Keratinocyte (primary cell): ENCODE measurements around the gene IL4R. TPM values are rescaled to one million over a fixed set of nuclear protein-coding genes. Genes with fewer than 3 reads are reported as not detected.

ENCODE experiments used
- DNase-seq: peaks from one replicate; pipeline ENCODE4 v3.0.0-alpha.2; 2011; ENCODE audit warnings: low read depth, missing footprints, low spot score
- FAIRE-seq: peaks from 2 replicates; lab custom pipeline; 2011; peaks lifted over from hg19 to GRCh38; lab: Jason Lieb, UNC
- H2AFZ ChIP-seq: 2 replicates; pipeline ENCODE4 v1.6.0; 2012; ENCODE audit warnings: low read length, control low read depth, inconsistent platforms; ENCODE audit not compliant: control insufficient read depth
- H3K27ac ChIP-seq: 2 replicates; pipeline ENCODE4 v1.5.1; 2011; ENCODE audit warnings: low read length; ENCODE audit not compliant: control insufficient read depth, insufficient read depth
- H3K27me3 ChIP-seq: 3 replicates; pipeline ENCODE4 v1.6.0; 2011; ENCODE audit warnings: low read length; ENCODE audit not compliant: control insufficient read depth, insufficient read depth; ENCODE audit errors: extremely low read depth
- H3K36me3 ChIP-seq, 2 experiments: 2 replicates in 1 of 2; 3 replicates in 1 of 2; pipeline ENCODE4 v1.5.1; 2011; ENCODE audit warnings: low read length in 2 of 2, mild to moderate bottlenecking in 1 of 2; ENCODE audit not compliant: control insufficient read depth in 2 of 2, insufficient read depth in 2 of 2; ENCODE audit errors: extremely low read depth in 1 of 2
- H3K4me1 ChIP-seq: 3 replicates; pipeline ENCODE4 v1.5.1; 2011; ENCODE audit warnings: low read length; ENCODE audit not compliant: control insufficient read depth, insufficient read depth; ENCODE audit errors: extremely low read depth
- H3K4me2 ChIP-seq: 3 replicates; pipeline ENCODE4 v1.6.0; 2011; ENCODE audit warnings: low read depth, low read length; ENCODE audit not compliant: control insufficient read depth, insufficient read depth; ENCODE audit errors: extremely low read depth
- H3K4me3 ChIP-seq, 3 experiments: fragments of 200-600 bp in 1 of 3; sonication (generic) in 1 of 3; 2 replicates in 2 of 3; 3 replicates in 1 of 3; pipeline ENCODE4 v1.5.1; 2011 to 2016; ENCODE audit warnings: low read length in 3 of 3, mild to moderate bottlenecking in 3 of 3, control low read depth in 2 of 3, inconsistent platforms in 1 of 3, low read depth in 1 of 3, mixed read lengths in 1 of 3, mixed run types in 1 of 3, moderate library complexity in 1 of 3; ENCODE audit not compliant: control insufficient read depth in 2 of 3, insufficient read depth in 2 of 3; ENCODE audit errors: extremely low read depth in 1 of 3
- H3K79me2 ChIP-seq: 2 replicates; pipeline ENCODE4 v1.6.0; 2012; ENCODE audit warnings: low read length; ENCODE audit not compliant: control insufficient read depth, insufficient read depth
- H3K9ac ChIP-seq: 3 replicates; pipeline ENCODE4 v1.6.0; 2011; ENCODE audit warnings: low read length; ENCODE audit not compliant: control insufficient read depth, insufficient read depth; ENCODE audit errors: extremely low read depth
- H3K9me1 ChIP-seq: 3 replicates; pipeline ENCODE4 v1.6.0; 2011; ENCODE audit warnings: low read length; ENCODE audit not compliant: control insufficient read depth, insufficient read depth; ENCODE audit errors: extremely low read depth
- H3K9me3 ChIP-seq: 2 replicates; pipeline ENCODE4 v1.5.1; 2012; ENCODE audit warnings: low read depth, low read length; ENCODE audit not compliant: control insufficient read depth
- H4K20me1 ChIP-seq: 3 replicates; pipeline ENCODE4 v1.6.0; 2011; ENCODE audit warnings: low read length; ENCODE audit not compliant: control insufficient read depth, insufficient read depth; ENCODE audit errors: extremely low read depth
- CTCF ChIP-seq, 3 experiments: IDR thresholded peaks in 1 of 3; conservative IDR thresholded peaks in 1 of 3; optimal IDR thresholded peaks in 1 of 3; 2 replicates in 2 of 3; 3 replicates in 1 of 3; pipeline versions ENCODE3 to v1.5.1; 2011; ENCODE audit warnings: low read length in 3 of 3, mild to moderate bottlenecking in 3 of 3, moderate library complexity in 2 of 3, control low read depth in 1 of 3, inconsistent platforms in 1 of 3; ENCODE audit not compliant: insufficient read depth in 2 of 3; ENCODE audit errors: extremely low read depth in 1 of 3
- EZH2 ChIP-seq: IDR thresholded peaks from one replicate; pipeline ENCODE4 v1.6.1; 2012; ENCODE audit warnings: inconsistent platforms, mild to moderate bottlenecking, low read length, moderate library complexity
- dilution Hi-C: fragments of 300-500 bp; cut with MboI; formaldehyde crosslinking; loops from one replicate; pipeline ENCODE4 v1.7.0; 2020; ENCODE audit warnings: low sequenced_read_pairs; ENCODE audit not compliant: extremely low pct_ligation_motif_present
- polyA plus RNA-seq, 5 experiments: library from polyadenylated mRNA; depleted of rRNA in 3 of 5; stranded (reverse) in 3 of 5; stranded (forward) in 1 of 5; unstranded in 1 of 5; fragments of >200 nt; gene quantifications; 1 replicate in 1 of 5; 2 replicates in 3 of 5; 3 replicates in 1 of 5; pipeline versions ENCODE4 v1.2.1 to v1.2.3, GENCODE V29; 2011 to 2012; ENCODE audit warnings: missing spikeins in 2 of 5, low read depth in 1 of 5, low replicate concordance in 1 of 5

IL4R gene
- polyA plus RNA-seq, 1 donor (not counting 4 experiments of a cell fraction or from before 2014, with no cell fraction given), result 60.5 TPM

GRCh38 chr16:27326251-27326650 lies 12.5 kb downstream of the IL4R start:
- peaks cover 92% of the 10 kb centered on the region for H3K79me2 ChIP-seq
- H4K20me1 ChIP-seq, result no peaks in the 10 kb centered on the region
- peaks cover 3 to 35% of the 10 kb centered on the region in 2 experiments for H3K36me3 ChIP-seq
- H3K27ac ChIP-seq, result peak overlapping the region; percentile 94
- TF ChIP-seq EZH2, result no peak
- no peak for TF ChIP-seq CTCF (optimal IDR thresholded peaks at IDR 0.05 in 1 of 3, IDR thresholded peaks at IDR 0.05 in 1 of 3, conservative IDR thresholded peaks at IDR 0.05 in 1 of 3; ENCODE audit: extremely low read depth in 1 of 3, insufficient read depth in 2 of 3, low read length in 3 of 3)
- H3K4me2 ChIP-seq, result peak overlapping the region; percentile 45
- H3K9ac ChIP-seq, result peak overlapping the region; percentile 71
- H3K4me3 ChIP-seq, result no peak overlapping the region
- DNase-seq, result no peak
- H3K9me1 ChIP-seq, result peaks cover 3% of the 10 kb centered on the region
- no peaks in the 10 kb centered on the region for H3K27me3 ChIP-seq
- no peak for FAIRE-seq
- no peak overlapping the region for H2AFZ ChIP-seq
- no peaks in the 10 kb centered on the region for H3K9me3 ChIP-seq
- peaks cover 52% of the 10 kb centered on the region for H3K4me1 ChIP-seq
- dilution Hi-C loops, result no loop called here

GRCh38 chr16:27326738-27327585 lies 13.2 kb downstream of the IL4R start:
- peaks cover 90% of the 10 kb centered on the region for H3K79me2 ChIP-seq
- H3K9ac ChIP-seq, result peak overlapping the region; percentile 71
- TF ChIP-seq CTCF (optimal IDR thresholded peaks at IDR 0.05 in 1 of 3, IDR thresholded peaks at IDR 0.05 in 1 of 3, conservative IDR thresholded peaks at IDR 0.05 in 1 of 3; ENCODE audit: extremely low read depth in 1 of 3, insufficient read depth in 2 of 3, low read length in 3 of 3) (no peak), EZH2 (no peak)
- no peaks in the 10 kb centered on the region for H3K27me3 ChIP-seq
- no peaks in the 10 kb centered on the region for H4K20me1 ChIP-seq
- DNase-seq (peak; percentile 44), FAIRE-seq (no peak)
- no peaks in the 10 kb centered on the region for H3K9me3 ChIP-seq
- H3K9me1 ChIP-seq, result peaks cover 3% of the 10 kb centered on the region
- peaks cover 5 to 35% of the 10 kb centered on the region in 2 experiments for H3K36me3 ChIP-seq
- dilution Hi-C loops, result no loop called here
- no peak overlapping the region for H2AFZ ChIP-seq
- H3K4me2 ChIP-seq, result peak overlapping the region; percentile 45
- H3K4me3 ChIP-seq, result no peak overlapping the region
- H3K27ac ChIP-seq, result peak overlapping the region; percentile 94
- peaks cover 47% of the 10 kb centered on the region for H3K4me1 ChIP-seq
